ENCODE measurements around the gene SYT2.

Gene SYT2

GRCh38 chr1:202706851-202707250, 3.4 kb downstream of the SYT2 start:
- no peak for TF ChIP-seq CTCF (IDR thresholded peaks at IDR 0.05; ENCODE audit: insufficient read depth, low read length, missing control alignments)
- ChIA-PET POLR2A (no interaction called here), CTCF (interaction anchor here (1.5 to 2.9 kb wide), 3 partner anchors 10 to 243 kb away, joined by 3 to 15 read pairs (median 4); no protein-coding TSS in a partner anchor)
- no peak overlapping the region for H3K4me3 ChIP-seq (ENCODE audit: low read depth, low read length)
- no peak for DNase-seq (ENCODE audit: low read depth, low spot score)

- TF ChIP-seq CTCF (IDR thresholded peaks at IDR 0.05; ENCODE audit: insufficient read depth, low read length, missing control alignments), result no peak
- H3K4me3 ChIP-seq (ENCODE audit: low read depth, low read length), result no peak overlapping the region
- ChIA-PET POLR2A (no interaction called here), CTCF (interaction anchor here (1.5 to 2.9 kb wide), 2 partner anchors 15 to 240 kb away, joined by 3 to 15 read pairs; no protein-coding TSS in a partner anchor)
- no peak for DNase-seq (ENCODE audit: low read depth, low spot score)
Measured at GRCh38 chr1:202704601-202705000, 5.7 kb downstream of the SYT2 start.

GRCh38 chr1:202703191-202703590, 7.1 kb downstream of the SYT2 start:
- TF ChIP-seq CTCF (IDR thresholded peaks at IDR 0.05; ENCODE audit: insufficient read depth, low read length, missing control alignments), result no peak
- H3K4me3 ChIP-seq (ENCODE audit: low read depth, low read length), result no peak overlapping the region
- POLR2A ChIA-PET, result no interaction called here
- no peak for DNase-seq (ENCODE audit: low read depth, low spot score)
- CTCF ChIA-PET, result interaction anchor here (1.0 to 1.5 kb wide), 4 partner anchors 12 to 518 kb away, joined by 3 to 4 read pairs (median 3); no protein-coding TSS in a partner anchor

- DNase-seq (ENCODE audit: low read depth, low spot score), result no peak
- H3K4me3 ChIP-seq (ENCODE audit: low read depth, low read length), result no peak overlapping the region
- no peak for TF ChIP-seq CTCF (IDR thresholded peaks at IDR 0.05; ENCODE audit: insufficient read depth, low read length, missing control alignments)
- POLR2A ChIA-PET, result no interaction called here
- CTCF ChIA-PET, result interaction anchor here (1.0 kb wide), 1 partner anchor 45 kb away, joined by 3 read pairs; no protein-coding TSS in a partner anchor
Measured at GRCh38 chr1:202702088-202702487, 8.2 kb downstream of the SYT2 start.

- CTCF ChIA-PET, result interaction anchor here (0.7 to 2.0 kb wide), 6 partner anchors 14 to 511 kb away, joined by 3 to 9 read pairs (median 4); no protein-coding TSS in a partner anchor
- TF ChIP-seq CTCF (IDR thresholded peaks at IDR 0.05; ENCODE audit: insufficient read depth, low read length, missing control alignments), result no peak
- no peak overlapping the region for H3K4me3 ChIP-seq (ENCODE audit: low read depth, low read length)
- POLR2A ChIA-PET, result no interaction called here
- no peak for DNase-seq (ENCODE audit: low read depth, low spot score)
Measured at GRCh38 chr1:202701200-202701599, 9.1 kb downstream of the SYT2 start.

- no peak overlapping the region for H3K4me3 ChIP-seq (ENCODE audit: low read depth, low read length)
- ChIA-PET CTCF (interaction anchor here (1.2 to 2.0 kb wide), 5 partner anchors 15 to 510 kb away, joined by 3 to 9 read pairs (median 5); no protein-coding TSS in a partner anchor), POLR2A (no interaction called here)
- no peak for DNase-seq (ENCODE audit: low read depth, low spot score)
- no peak for TF ChIP-seq CTCF (IDR thresholded peaks at IDR 0.05; ENCODE audit: insufficient read depth, low read length, missing control alignments)
Measured at GRCh38 chr1:202700061-202700460, 10.2 kb downstream of the SYT2 start.
